ENCODE measurements around the gene ZNF620. TPM values are rescaled to one million over a fixed set of nuclear protein-coding genes. Genes with fewer than 3 reads are reported as not detected.

Gene ZNF620
- total RNA-seq, 4 donors from 2014 or later: 1.2 to 3.3 (median 2.2) TPM

DNA sequence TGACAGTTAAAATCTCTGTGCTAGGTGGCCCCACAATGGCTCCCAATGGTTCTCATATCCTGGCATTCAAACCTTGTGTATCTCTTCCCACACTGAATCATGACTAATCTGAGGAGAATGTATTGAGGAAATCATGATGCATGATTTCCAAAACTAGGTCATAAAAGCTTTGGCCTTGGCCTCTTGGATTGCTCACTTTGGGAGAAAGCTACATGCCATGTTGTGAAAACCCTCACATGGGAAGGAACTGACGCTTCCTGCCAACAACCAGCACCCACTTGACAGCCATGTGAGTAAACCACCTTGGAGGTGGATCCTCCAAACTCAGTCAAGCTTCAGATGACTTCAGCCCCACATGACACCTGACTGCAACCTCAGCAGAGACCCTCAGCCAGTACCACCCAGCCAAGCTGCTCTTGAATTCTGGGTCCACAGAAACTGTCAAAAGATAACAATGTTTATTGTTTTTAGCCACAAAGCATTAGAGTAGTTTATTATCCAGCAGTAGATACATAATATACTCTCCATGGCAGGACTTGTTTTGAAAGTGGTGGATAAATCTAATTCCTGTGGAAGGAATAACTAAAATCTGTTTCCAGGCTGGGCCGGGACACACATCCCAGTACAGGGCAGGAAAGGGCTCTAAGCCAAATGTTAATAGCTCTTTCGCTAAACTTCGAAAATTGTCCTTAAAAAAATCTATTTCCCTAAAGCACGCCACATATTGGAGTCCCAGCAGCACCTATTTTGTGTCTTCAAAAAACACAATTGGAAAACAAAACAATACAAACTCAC lies 1.0 kb upstream of the ZNF620 start:
- Histone ChIP-seq H3K36me3 (peaks cover 0 to 15% (median 0%) of the 10 kb centered on the region in 3 donors), H3K27ac (peak overlapping the region in 3 of 4 donors; percentile 43 to 81 (median 47)), H3K4me1 (peaks cover 0 to 21% (median 4%) of the 10 kb centered on the region in 4 donors), H3K9me3 (no peaks in the 10 kb centered on the region), H3K27me3 (no peaks in the 10 kb centered on the region), H3K4me3 (peak overlapping the region in 2 of 4 donors; percentile 52 to 61)
- 58 to 60% methylated on average over 5 of the region's 5 CpGs for WGBS, 2 donors
- TF ChIP-seq EP300 (IDR thresholded peaks at IDR 0.05) (peak in 1 of 2 donors; percentile 92), POLR2A (IDR thresholded peaks at IDR 0.05) (no peak)
- DNase-seq (ENCODE audit: low spot score in 2 of 2): peak in 1 of 2 donors; percentile 20

- TF ChIP-seq EP300 (IDR thresholded peaks at IDR 0.05) (no peak), CTCF (IDR thresholded peaks at IDR 0.05) (no peak), POLR2A (IDR thresholded peaks at IDR 0.05) (no peak)
- WGBS, 2 donors: 91 to 100% methylated on average over 1 of the region's 1 CpG
- no peaks in the 10 kb centered on the region for H3K27me3 ChIP-seq
- DNase-seq (ENCODE audit: low spot score in 2 of 2): no peak
- no peak overlapping the region for H3K4me3 ChIP-seq
- H3K4me1 ChIP-seq: peaks cover 0 to 7% (median 0%) of the 10 kb centered on the region in 4 donors
- H3K9me3 ChIP-seq: no peaks in the 10 kb centered on the region
- H3K27ac ChIP-seq: no peak overlapping the region
- H3K36me3 ChIP-seq: peaks cover 0 to 75% (median 4%) of the 10 kb centered on the region in 3 donors
Observed at GRCh38 chr3:40511031-40511718, 5.3 kb downstream of the ZNF620 start.

DNA sequence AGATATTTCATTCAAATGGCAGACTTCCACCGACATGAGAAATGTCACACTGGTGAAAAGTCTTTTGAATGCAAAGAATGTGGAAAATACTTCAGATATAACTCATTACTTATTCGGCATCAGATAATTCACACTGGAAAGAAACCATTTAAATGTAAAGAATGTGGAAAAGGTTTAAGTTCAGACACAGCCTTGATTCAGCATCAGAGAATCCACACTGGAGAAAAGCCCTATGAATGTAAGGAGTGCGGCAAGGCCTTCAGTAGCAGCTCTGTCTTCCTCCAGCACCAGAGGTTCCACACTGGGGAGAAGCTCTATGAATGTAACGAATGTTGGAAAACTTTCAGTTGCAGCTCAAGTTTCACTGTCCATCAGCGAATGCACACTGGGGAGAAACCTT lies 10.4 kb downstream of the ZNF620 start:
- Histone ChIP-seq H3K9me3 (no peaks in the 10 kb centered on the region), H3K36me3 (peaks cover 0 to 62% (median 4%) of the 10 kb centered on the region in 3 donors), H3K4me1 (no peaks in the 10 kb centered on the region), H3K27me3 (no peaks in the 10 kb centered on the region), H3K4me3 (no peak overlapping the region), H3K27ac (no peak overlapping the region)
- WGBS, 2 donors: 48 to 62% methylated on average over 5 of the region's 5 CpGs
- DNase-seq (ENCODE audit: low spot score in 2 of 2): no peak
- TF ChIP-seq POLR2A (IDR thresholded peaks at IDR 0.05) (no peak), EP300 (IDR thresholded peaks at IDR 0.05) (no peak), CTCF (IDR thresholded peaks at IDR 0.05) (no peak)

GRCh38 chr3:40518067-40518466 lies 12.2 kb downstream of the ZNF620 start:
- TF ChIP-seq EP300 (IDR thresholded peaks at IDR 0.05) (no peak), CTCF (IDR thresholded peaks at IDR 0.05) (no peak), POLR2A (IDR thresholded peaks at IDR 0.05) (no peak)
- no peak overlapping the region for H3K4me3 ChIP-seq
- H3K36me3 ChIP-seq: peaks cover 0 to 45% (median 0%) of the 10 kb centered on the region in 3 donors
- DNase-seq (ENCODE audit: low spot score in 2 of 2): no peak
- no peaks in the 10 kb centered on the region for H3K4me1 ChIP-seq
- WGBS, 2 donors: 91 to 95% methylated on average over 1 of the region's 1 CpG
- H3K9me3 ChIP-seq: no peaks in the 10 kb centered on the region
- no peaks in the 10 kb centered on the region for H3K27me3 ChIP-seq
- H3K27ac ChIP-seq: no peak overlapping the region

DNA sequence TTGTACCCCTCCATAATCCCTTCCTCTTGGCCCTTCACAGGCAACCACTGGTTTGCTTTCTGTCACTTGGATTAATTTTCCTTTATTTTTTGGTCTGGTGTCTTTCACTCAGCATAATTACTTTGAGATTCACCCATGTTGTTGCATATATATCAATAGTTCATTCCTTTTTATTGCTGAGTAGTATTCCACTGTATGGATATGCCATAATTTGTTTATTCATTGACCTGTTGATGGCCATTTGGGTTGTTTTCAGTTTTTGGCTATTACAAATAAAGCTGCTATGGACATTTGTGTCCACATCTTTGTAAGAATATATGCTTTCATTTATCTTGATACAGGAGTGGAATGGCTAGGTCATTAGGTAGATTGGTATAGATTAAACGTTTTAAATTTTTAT lies 13.0 kb downstream of the ZNF620 start:
- H3K27ac ChIP-seq: no peak overlapping the region
- peaks cover 0 to under 1% (median 0%) of the 10 kb centered on the region in 4 donors for H3K4me1 ChIP-seq
- H3K36me3 ChIP-seq: peaks cover 0 to 39% (median 0%) of the 10 kb centered on the region in 3 donors
- 86 to 92% methylated on average over 1 of the region's 1 CpG for WGBS, 2 donors
- no peak for DNase-seq (ENCODE audit: low spot score in 2 of 2)
- TF ChIP-seq CTCF (IDR thresholded peaks at IDR 0.05) (no peak), POLR2A (IDR thresholded peaks at IDR 0.05) (no peak), EP300 (IDR thresholded peaks at IDR 0.05) (no peak)
- no peak overlapping the region for H3K4me3 ChIP-seq
- no peaks in the 10 kb centered on the region for H3K27me3 ChIP-seq
- H3K9me3 ChIP-seq: no peaks in the 10 kb centered on the region

Data from tibial nerve (tissue), 4 donors.